K562 (cell line): ENCODE data around the gene HBEGF. TPM values are rescaled to one million over a fixed set of nuclear protein-coding genes. Genes with fewer than 3 reads are reported as not detected.

ENCODE experiments used
- ATAC-seq: fragments of 200-7000 bp; cut with Tn5 transposase; 3 replicates; pipeline ENCODE4 v1.9.1; 2020; ENCODE audit warnings: moderate library complexity
- BruUV-seq: library from RNA; stranded (reverse); fragments of 400-500 nt; replicated peaks from 2 replicates; lab custom pipeline; 2021; lab: Mats Ljungman, UMichigan
- CTCF ChIA-PET: fragments of 300-600 bp; formaldehyde crosslinking; extraction: SDS; loops from one replicate; lab custom pipeline; 2021; ENCODE audit warnings: low intra/inter-chr PET ratio; lab: Yijun Ruan, JAX
- POLR2A ChIA-PET: fragments of 300-600, 350-650 bp; sonication (Branson Sonifier 250); formaldehyde crosslinking; extraction: SDS; loops from one replicate; lab custom pipeline; 2021; ENCODE audit warnings: antibody characterized with exemption, inconsistent platforms; lab: Yijun Ruan, JAX
- DNase-seq, 4 experiments: peaks; one replicate each; pipeline versions ENCODE4 v3.0.0 to v3.0.0-alpha.2; 2011 to 2018; ENCODE audit warnings: low spot score in 3 of 4, mixed read lengths in 3 of 4; ENCODE audit errors: extremely low read depth in 1 of 4
- FAIRE-seq: peaks from 2 replicates; lab custom pipeline; 2011; peaks lifted over from hg19 to GRCh38; lab: Jason Lieb, UNC
- H2AFZ ChIP-seq: 2 replicates; pipeline ENCODE4 v1.6.0; 2011; ENCODE audit warnings: low read depth, low read length, control low read depth, inconsistent platforms
- H3K27ac ChIP-seq: fragments of 200-600 bp; 3 replicates; pipeline ENCODE4 v1.8.0; 2011; ENCODE audit warnings: low read depth, mild to moderate bottlenecking, control low read depth, inconsistent platforms, low read length, moderate library complexity, mixed read lengths; ENCODE audit errors: extremely low read depth
- H3K27me3 ChIP-seq, 2 experiments: fragments of 300-600 bp in 1 of 2; 2 replicates in 1 of 2; 3 replicates in 1 of 2; pipeline versions ENCODE4 v1.6.0 to v1.8.0; 2011; ENCODE audit warnings: inconsistent platforms in 2 of 2, low read length in 2 of 2, mild to moderate bottlenecking in 1 of 2, mixed read lengths in 1 of 2, moderate library complexity in 1 of 2; ENCODE audit not compliant: control insufficient read depth in 2 of 2, insufficient read depth in 2 of 2
- H3K36me3 ChIP-seq: fragments of 300-600 bp; 3 replicates; pipeline ENCODE4 v1.8.0; 2011; ENCODE audit warnings: mild to moderate bottlenecking, low read length, inconsistent platforms; ENCODE audit not compliant: control insufficient read depth, insufficient read depth
- H3K4me1 ChIP-seq, 2 experiments: fragments of 200-600 bp in 1 of 2; replicated peaks in 1 of 2; 2 replicates in 1 of 2; 3 replicates in 1 of 2; pipeline versions ENCODE4 v1.5.1 to v1.8.0; 2011; ENCODE audit warnings: inconsistent platforms in 2 of 2, low read length in 2 of 2, mild to moderate bottlenecking in 1 of 2, mixed read lengths in 1 of 2, moderate library complexity in 1 of 2; ENCODE audit not compliant: control insufficient read depth in 2 of 2, insufficient read depth in 2 of 2
- H3K4me2 ChIP-seq: 2 replicates; pipeline ENCODE4 v1.6.1; 2011; ENCODE audit warnings: low read length, control low read depth, inconsistent platforms, mixed read lengths; ENCODE audit not compliant: insufficient read depth
- H3K4me3 ChIP-seq: fragments of 200-600 bp; sonication (generic), shearing (Covaris generic); 2 replicates; pipeline ENCODE4 v1.5.1; 2016; ENCODE audit warnings: control low read depth, inconsistent platforms
- H3K79me2 ChIP-seq: fragments of 200-600 bp; 3 replicates; pipeline ENCODE4 v1.8.0; 2011; ENCODE audit warnings: low read length, inconsistent platforms; ENCODE audit not compliant: control insufficient read depth, insufficient read depth
- H3K9ac ChIP-seq, 2 experiments: 2 replicates each; pipeline versions ENCODE4 v1.6.0 to v1.6.1; 2011; ENCODE audit warnings: low read depth in 2 of 2, low read length in 2 of 2, control low read depth in 1 of 2, inconsistent platforms in 1 of 2, mild to moderate bottlenecking in 1 of 2, mixed read lengths in 1 of 2; ENCODE audit not compliant: insufficient read depth in 1 of 2
- H3K9me1 ChIP-seq: one replicate; pipeline ENCODE4 v1.6.0; 2011; ENCODE audit warnings: inconsistent platforms, mild to moderate bottlenecking, low read length, moderate library complexity; ENCODE audit not compliant: control insufficient read depth, insufficient read depth
- H3K9me3 ChIP-seq: replicated peaks from 2 replicates; pipeline ENCODE4 v1.5.1; 2011; ENCODE audit warnings: low read depth, low read length, inconsistent platforms; ENCODE audit not compliant: control insufficient read depth, insufficient read depth
- H4K20me1 ChIP-seq: replicated peaks from 2 replicates; pipeline ENCODE4 v1.6.1; 2011; ENCODE audit warnings: low read length, inconsistent platforms, mixed read lengths; ENCODE audit not compliant: control insufficient read depth, insufficient read depth
- CREM ChIP-seq: IDR thresholded peaks from 2 replicates; pipeline ENCODE4 v1.6.1; 2014; ENCODE audit warnings: antibody characterized with exemption, low read depth
- DDX20 ChIP-seq: fragments of 450-650 bp; IDR thresholded peaks from 2 replicates; pipeline ENCODE4 v1.6.1; 2016; ENCODE audit warnings: missing genetic modification characterization, low read depth, mild to moderate bottlenecking, missing compliant biosample characterization, moderate library complexity
- HMG20A ChIP-seq: fragments of 450-650 bp; formaldehyde crosslinking; conservative IDR thresholded peaks from 2 replicates; pipeline ENCODE4 v1.4.0; 2020; ENCODE audit warnings: mild to moderate bottlenecking, mixed read lengths
- PHF21A ChIP-seq: fragments of 450-650 bp; IDR thresholded peaks from 2 replicates; pipeline ENCODE4 v1.6.1; 2017; ENCODE audit warnings: low read depth, borderline replicate concordance
- SMARCA4 ChIP-seq: fragments of 450-650 bp; IDR thresholded peaks from 2 replicates; pipeline ENCODE4 v1.6.1; 2016
- TAF15 ChIP-seq: fragments of 200-400 bp; formaldehyde crosslinking; IDR thresholded peaks from 2 replicates; pipeline ENCODE4 v1.6.1; 2017; ENCODE audit warnings: mild to moderate bottlenecking, low read depth, low read length, moderate library complexity
- ZBTB7A ChIP-seq: IDR thresholded peaks from 2 replicates; pipeline ENCODE4 v1.6.1; 2011; ENCODE audit warnings: low read depth, mild to moderate bottlenecking, low read length, moderate library complexity, borderline replicate concordance; ENCODE audit not compliant: control insufficient read depth
- WGBS: fragments of 100-300 bp; shearing (Covaris generic); methylation state at CpG from one replicate; pipeline ENCODE4 v1.1.6; 2016; ENCODE audit warnings: low coverage, mixed read lengths; ENCODE audit not compliant: insufficient coverage; ENCODE audit errors: missing lambda C conversion rate; 5-methylcytosine and 5-hydroxymethylcytosine counted together
- in situ Hi-C: fragments of 300-500 bp; cut with MboI; formaldehyde crosslinking; loops from 4 replicates; pipeline ENCODE4 v1.15.0; 2018; ENCODE audit warnings: inconsistent platforms, mixed read lengths
- intact Hi-C: fragments of 100-400 bp; cut with micrococcal nuclease; formaldehyde crosslinking; loops from 2 replicates; pipeline ENCODE4 v1.14.2; 2022
- polyA plus RNA-seq, 8 experiments: library from polyadenylated mRNA; depleted of rRNA in 4 of 8; stranded (reverse) in 5 of 8; unstranded in 3 of 8; fragments of >200 nt; fragmentation: Nextera tagmentation in 2 of 8; fragmentation: Illumina TruSeq in 1 of 8; extraction: Ambion mirVana in 2 of 8; extraction: Trizol in 1 of 8; gene quantifications; 2 replicates each; pipeline versions ENCODE4 v1.2.1 to v1.2.3, GENCODE V29; 2011 to 2014; ENCODE audit warnings: inconsistent platforms in 1 of 8, missing spikeins in 1 of 8
- total RNA-seq, 7 experiments: library from RNA; depleted of rRNA in 6 of 7; stranded (reverse); fragments of >200 nt in 6 of 7; fragmentation: Illumina TruSeq in 2 of 7; extraction: Trizol in 2 of 7; gene quantifications; 2 replicates each; pipeline versions ENCODE4 v1.2.1 to v1.2.3, GENCODE V29; 2011 to 2021; ENCODE audit warnings: low replicate concordance in 1 of 7

HBEGF gene
- total and polyA plus RNA-seq, 9 of the 15 experiments (the other 6 are each of a cell fraction or from before 2014, with no cell fraction given), result 0.11 to 1.1 (median 0.60) TPM

- intact Hi-C loops, result loop anchor here (5.0 kb wide), 1 partner anchor 367 kb away; no protein-coding TSS in a partner anchor
- H3K27ac ChIP-seq, result no peak within 1 kb of the TSS
- peaks cover 3 to 23% of the 10 kb centered on the region in 2 experiments; a peak in 4 of 5 replicates for H3K4me1 ChIP-seq
- no peak for ATAC-seq
- H3K4me3 ChIP-seq, result no peak within 1 kb of the TSS
- no peak within 1 kb of the TSS for H2AFZ ChIP-seq
- no peaks in the 10 kb centered on the region for H3K27me3 ChIP-seq
- CTCF ChIA-PET, result interaction anchor here (0.6 kb wide), 1 partner anchor 441 kb away, joined by 3 read pairs; the partner anchor contains the start of gene PCDHA3
- no peaks in the 10 kb centered on the region for H3K9me3 ChIP-seq
- no peaks in the 10 kb centered on the region for H3K79me2 ChIP-seq
- no peak for TF ChIP-seq PHF21A
- TF ChIP-seq ZBTB7A, result no peak
- no peak for TF ChIP-seq SMARCA4
- no peak for TF ChIP-seq CREM
- no peak for TF ChIP-seq DDX20
- TF ChIP-seq TAF15, result no peak
- no peak for TF ChIP-seq HMG20A
- no peak for FAIRE-seq
- H3K36me3 ChIP-seq, result no peaks in the 10 kb centered on the region
- in situ Hi-C loops, result no loop called here
- no peaks in the 10 kb centered on the region; the same call in 1 of the 2 replicates for H4K20me1 ChIP-seq
- no peak within 1 kb of the TSS for H3K4me2 ChIP-seq
- POLR2A ChIA-PET, result interaction anchor here (0.6 to 2.4 kb wide), 3 partner anchors 13 to 370 kb away, joined by 4 to 12 read pairs (median 6); no protein-coding TSS in a partner anchor
- no peak within 1 kb of the TSS; a peak in 1 of 4 replicates for H3K9ac ChIP-seq
- no TSS peak for BruUV-seq
- H3K9me1 ChIP-seq, result no peaks in the 10 kb centered on the region
- WGBS, result 0% methylated on average over 2 of the region's 2 CpGs
- DNase-seq, result no peak
Observed at GRCh38 chr5:140360101-140360500, 13.7 kb upstream of the HBEGF start, which contains the start of gene SLC4A9. Gene SLC4A9 (plus strand): TSS chr5:140360194. CDS start chr5:140360237, 43 bp downstream.
